GM21381 (cell line): Measurements from ENCODE around the gene PRMT2.

Experiments used
- ATAC-seq: cut with Tn5 transposase; IDR thresholded peaks from one replicate; pipeline ENCODE4 v1.9.1; 2021; ENCODE audit warnings: mild to moderate bottlenecking, moderate library complexity; ENCODE audit not compliant: unreplicated experiment

PRMT2 gene

GRCh38 chr21:46641656-46642055 is 6.2 kb downstream of the PRMT2 start:
- ATAC-seq, result no peak

DNA sequence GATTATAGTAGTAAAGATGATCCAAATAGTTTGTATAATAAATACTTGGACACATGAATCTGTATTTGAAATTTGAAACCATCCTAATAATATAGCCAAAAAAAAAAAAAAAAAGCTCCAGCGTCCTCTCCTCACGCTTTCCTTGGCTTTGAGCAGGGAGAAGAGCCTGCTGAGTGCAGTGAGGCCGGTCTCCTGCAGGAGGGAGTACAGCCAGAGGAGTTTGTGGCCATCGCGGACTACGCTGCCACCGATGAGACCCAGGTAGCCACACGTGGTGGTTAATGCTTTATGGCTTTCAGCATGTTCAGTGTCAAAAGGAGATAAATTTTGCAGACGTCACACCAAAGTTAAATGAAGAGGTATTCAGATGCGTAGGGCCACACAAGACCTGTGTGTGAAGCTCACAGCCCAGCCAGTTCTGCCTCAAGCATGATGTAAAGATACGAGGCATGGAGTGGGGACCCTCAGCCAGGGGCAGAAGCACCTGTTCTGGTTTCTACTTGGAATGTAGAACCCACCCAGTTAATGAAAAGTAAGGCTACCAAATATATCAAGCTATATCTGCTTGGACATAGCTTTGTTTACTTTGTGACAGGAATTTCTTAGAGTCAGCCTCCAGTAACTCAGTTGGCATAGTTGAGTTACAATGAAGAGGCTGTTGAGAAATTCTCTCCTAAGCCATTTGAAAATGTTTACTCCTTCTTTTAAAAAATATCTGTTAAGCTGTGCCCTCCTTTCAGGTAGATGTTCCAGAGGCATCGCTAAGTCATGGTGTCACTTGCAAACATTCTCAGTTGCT is 8.1 kb downstream of the PRMT2 start:
- ATAC-seq, result no peak

DNA sequence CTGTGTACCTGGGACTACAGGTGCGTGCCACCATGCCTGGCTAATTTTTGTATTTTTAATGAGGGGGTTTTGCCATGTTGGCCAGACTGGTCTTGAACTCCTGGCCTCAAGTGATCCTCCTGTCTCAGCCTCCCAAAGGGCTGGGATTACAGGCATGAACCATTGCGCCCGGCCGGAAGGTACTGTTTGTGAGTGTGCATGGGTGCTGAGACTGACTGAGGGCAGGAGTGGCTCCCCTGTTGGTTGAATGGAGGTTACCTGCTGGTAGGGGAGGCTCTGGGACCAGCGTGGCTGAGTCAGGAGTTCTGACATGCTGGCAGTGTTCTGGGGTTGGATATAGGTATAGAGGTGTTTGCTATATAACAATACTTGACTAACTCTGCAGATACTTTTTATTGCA is 10.4 kb downstream of the PRMT2 start:
- no peak for ATAC-seq

- no peak for ATAC-seq
These were observed 11.2 kb downstream of the PRMT2 start for GRCh38 chr21:46646541-46647154.

DNA sequence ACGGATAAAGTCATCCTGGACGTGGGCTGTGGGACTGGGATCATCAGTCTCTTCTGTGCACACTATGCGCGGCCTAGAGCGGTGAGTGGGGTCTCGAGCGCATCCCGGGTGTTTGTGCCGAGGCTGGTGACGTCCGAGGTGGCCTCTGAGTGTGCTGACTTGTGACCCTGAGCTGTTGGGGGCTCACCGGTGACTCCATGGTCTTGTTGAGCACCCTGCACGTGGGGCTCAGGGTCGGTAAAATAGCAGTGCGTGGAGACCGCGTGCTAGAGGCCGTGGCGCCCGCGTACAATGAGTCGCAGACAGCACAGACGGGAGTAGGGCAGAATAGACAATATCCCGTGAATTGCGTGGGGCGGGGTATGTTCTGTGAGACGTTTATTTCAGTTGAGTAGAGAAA is 13.1 kb downstream of the PRMT2 start:
- no peak for ATAC-seq

GRCh38 chr21:46649356-46649755 is 13.9 kb downstream of the PRMT2 start:
- no peak for ATAC-seq

GRCh38 chr21:46650476-46651098 is 15.1 kb downstream of the PRMT2 start:
- ATAC-seq, result no peak

DNA sequence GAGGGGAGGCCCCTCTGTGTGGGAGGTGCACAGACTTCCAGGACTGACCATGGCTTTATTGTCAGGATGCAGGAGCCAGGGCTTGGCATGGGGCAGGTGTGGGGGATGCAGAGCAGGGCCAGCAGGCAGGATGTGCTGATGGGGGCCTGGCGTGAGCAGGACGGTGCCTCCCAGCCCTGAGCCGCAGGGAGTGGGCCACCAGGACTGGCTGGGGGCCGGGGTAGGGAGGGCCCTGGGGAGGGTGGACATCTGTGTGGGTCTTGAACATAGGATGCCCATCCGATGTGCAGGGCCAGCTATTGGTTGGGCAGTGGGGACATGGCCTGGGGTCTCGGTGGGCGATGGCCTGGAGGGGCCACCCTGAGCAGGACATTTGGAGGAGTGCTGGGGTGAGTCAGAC is 15.6 kb downstream of the PRMT2 start:
- no peak for ATAC-seq

DNA sequence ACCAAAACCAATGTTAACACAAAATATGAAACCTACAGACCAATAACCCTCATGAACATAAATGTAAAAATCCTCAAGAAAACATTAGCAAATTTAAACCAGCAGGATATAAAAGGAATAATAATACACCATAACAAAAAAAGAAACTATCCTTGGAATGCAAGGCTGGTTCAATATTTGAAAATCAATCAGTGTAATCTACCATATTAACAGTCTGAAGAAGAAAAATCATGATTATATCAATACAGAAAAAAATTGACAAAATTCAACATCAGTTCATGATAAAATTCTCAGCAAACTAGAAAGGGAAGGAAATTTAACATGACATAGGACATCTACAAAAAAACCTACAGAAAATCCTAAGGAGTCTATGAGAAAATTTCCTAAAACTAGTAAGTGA is 19.8 kb downstream of the PRMT2 start:
- no peak for ATAC-seq

GRCh38 chr21:46656820-46657219 is 21.3 kb downstream of the PRMT2 start:
- ATAC-seq, result no peak

GRCh38 chr21:46660505-46660904 is 25.0 kb downstream of the PRMT2 start:
- ATAC-seq, result no peak

- no peak for ATAC-seq
These were observed 25.7 kb downstream of the PRMT2 start for GRCh38 chr21:46661211-46661625.

DNA sequence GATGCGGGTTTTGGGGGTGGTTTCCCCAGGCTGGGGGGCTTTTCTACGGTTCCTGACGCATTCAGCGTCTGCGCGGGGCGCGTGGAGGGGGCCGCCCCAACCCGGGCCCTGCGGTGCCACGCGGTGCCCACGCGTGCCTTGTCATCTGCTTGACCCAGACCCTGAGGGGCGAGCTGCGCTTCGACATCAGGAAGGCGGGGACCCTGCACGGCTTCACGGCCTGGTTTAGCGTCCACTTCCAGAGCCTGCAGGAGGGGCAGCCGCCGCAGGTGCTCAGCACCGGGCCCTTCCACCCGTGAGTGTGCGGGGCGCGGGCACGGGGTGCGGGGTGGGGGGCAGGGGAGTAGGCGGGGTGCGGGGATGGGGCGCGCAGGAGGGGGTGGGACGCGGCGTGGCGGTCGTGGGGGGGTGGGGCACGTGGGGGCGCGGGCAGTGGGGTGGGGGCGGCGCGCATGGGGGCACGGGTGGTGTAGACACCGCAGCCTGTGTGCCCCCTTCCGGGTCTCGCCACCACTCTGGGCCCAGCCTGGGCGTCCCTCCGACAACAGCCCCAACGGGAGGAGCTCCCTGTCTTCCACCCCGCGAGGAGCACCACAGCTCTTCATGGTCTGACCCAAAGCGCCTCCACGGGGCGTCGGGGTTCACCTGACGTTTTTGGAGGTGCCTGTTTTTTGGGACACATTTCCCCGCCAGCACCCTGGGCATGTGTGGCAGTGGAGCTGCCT is 26.3 kb downstream of the PRMT2 start:
- ATAC-seq, result no peak

DNA sequence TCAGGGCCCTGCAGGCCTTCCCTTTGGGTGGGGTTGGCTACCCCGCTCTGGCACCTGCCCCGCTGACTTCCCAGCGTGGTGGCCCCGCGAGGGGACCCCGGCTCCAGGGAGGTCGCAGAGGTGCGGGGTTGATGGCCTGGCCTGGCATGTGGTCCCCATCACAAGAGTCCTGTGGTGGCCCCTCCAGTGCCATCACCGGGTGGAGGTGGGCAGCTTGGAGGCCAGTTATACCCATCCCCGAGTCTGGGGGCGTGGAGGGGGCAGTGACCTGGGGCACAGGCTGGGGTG is 26.8 kb downstream of the PRMT2 start:
- no peak for ATAC-seq

GRCh38 chr21:46662765-46663500 is 27.5 kb downstream of the PRMT2 start:
- ATAC-seq, result no peak

DNA sequence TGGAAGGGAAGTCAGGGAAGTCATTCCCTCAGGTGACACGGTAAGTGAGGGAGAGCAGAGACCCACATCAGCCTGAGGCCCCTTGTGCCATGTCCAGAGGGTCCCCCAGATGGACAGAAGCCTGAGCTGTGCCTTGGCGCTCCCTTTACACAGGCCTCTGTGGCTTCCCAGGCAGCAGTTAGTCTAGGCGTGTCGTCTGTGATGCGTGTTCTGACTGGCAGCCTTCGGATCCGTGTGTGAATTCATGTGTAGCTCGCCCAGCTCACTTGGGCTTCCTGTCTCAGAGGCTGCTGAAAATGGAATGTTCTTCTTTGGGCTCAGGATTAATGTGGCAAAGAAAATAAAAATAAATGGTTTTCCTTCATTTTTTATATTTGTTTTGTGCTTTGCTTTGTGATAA is 28.3 kb downstream of the PRMT2 start:
- no peak for ATAC-seq

- ATAC-seq, result no peak
These were observed 29.0 kb downstream of the PRMT2 start for GRCh38 chr21:46664316-46664995.

DNA sequence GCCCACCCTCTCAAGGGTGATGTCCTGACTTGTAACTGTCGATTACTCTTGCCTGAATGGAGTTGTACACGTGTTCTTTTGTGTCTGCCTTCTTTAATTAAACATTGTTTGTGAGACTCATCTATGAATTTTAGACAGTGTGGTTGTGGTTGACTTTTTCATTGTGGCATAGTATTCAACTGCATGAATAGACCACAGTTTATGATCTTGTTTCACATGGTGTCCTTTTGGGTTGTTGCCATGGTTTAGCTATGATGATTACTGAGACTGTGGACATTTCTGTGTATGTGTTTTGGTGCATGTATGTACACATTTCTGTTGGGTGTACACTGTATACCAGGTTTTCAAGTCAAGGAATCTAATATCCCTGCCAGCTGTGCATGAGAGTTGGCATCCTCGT is 30.1 kb downstream of the PRMT2 start:
- ATAC-seq, result no peak

DNA sequence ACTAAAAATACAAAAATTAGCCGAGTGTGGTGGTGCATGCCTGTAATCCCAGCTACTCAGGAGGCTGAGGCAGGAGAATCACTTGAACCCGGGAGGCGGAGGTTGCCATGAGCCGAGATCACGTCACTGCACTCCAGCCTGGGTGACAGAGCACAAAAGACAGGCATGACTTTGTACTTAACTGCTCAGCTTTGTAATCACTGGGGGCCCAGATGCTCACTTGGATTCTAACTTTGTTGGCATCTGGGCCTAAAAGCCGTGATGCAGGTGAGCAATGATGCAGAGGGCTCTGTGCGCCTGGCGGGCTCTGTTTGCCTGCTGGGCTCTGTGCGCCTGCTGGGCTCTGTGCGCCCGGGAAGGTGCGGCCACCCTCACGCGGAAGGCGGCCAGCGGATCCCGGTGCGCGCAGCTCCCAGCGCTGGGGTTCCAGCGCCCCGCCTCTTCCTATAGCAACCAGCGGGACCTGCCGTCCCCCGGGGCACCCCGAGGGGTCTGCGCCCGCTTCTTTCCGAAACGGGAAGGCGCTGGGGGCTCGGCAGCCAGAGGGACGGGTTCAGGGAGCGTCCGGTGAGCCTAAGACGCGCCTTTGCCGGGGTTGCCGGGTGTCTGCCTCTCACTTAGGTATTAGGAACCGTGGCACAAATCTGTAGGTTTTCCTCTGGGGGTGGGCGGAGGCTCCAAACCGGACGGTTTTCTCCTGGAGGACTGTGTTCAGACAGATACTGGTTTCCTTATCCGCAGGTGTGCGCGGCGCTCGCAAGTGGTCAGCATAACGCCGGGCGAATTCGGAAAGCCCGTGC is 31.7 kb downstream of the PRMT2 start:
- no peak for ATAC-seq
